RCC 7860 (cell line): ENCODE measurements around the gene SLC17A9.

Source experiments
- DNase-seq: peaks from one replicate; pipeline ENCODE4 v3.0.0-alpha.2; 2015; ENCODE audit warnings: low spot score
- FAIRE-seq: peaks from 2 replicates; lab custom pipeline; 2012; peaks lifted over from hg19 to GRCh38; lab: Jason Lieb, UNC

The SLC17A9 gene

DNA sequence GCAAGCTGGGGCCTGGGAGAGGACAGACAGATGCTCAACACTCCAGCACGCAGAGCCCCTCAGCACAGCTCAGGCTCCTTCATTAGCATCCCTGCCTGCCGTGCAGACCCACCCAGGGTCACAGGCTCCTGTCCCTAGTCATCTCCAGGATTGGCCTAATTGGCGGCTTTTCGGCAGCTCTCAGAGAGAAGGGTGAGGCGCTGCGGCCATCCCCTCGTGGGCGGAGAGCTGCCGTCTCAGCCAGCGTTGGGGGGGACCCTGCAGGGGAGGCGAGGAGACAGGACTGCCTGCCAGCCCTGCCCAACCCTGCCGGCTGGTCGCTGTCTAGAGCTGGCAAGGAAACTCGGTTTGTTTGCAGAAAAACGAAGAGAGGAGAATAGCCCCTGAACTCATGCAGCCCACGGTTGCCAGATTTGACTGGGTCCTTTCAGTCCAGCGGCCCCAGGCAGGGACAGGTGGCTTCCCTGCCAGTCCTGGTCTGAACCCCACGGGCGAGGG is 27.4 kb downstream of the SLC17A9 start:
- no peak for FAIRE-seq
- no peak for DNase-seq

GRCh38 chr20:62980380-62980960 is 28.0 kb downstream of the SLC17A9 start:
- DNase-seq (no peak), FAIRE-seq (no peak)

GRCh38 chr20:62980970-62981369 is 28.5 kb downstream of the SLC17A9 start:
- FAIRE-seq (no peak), DNase-seq (no peak)

DNA sequence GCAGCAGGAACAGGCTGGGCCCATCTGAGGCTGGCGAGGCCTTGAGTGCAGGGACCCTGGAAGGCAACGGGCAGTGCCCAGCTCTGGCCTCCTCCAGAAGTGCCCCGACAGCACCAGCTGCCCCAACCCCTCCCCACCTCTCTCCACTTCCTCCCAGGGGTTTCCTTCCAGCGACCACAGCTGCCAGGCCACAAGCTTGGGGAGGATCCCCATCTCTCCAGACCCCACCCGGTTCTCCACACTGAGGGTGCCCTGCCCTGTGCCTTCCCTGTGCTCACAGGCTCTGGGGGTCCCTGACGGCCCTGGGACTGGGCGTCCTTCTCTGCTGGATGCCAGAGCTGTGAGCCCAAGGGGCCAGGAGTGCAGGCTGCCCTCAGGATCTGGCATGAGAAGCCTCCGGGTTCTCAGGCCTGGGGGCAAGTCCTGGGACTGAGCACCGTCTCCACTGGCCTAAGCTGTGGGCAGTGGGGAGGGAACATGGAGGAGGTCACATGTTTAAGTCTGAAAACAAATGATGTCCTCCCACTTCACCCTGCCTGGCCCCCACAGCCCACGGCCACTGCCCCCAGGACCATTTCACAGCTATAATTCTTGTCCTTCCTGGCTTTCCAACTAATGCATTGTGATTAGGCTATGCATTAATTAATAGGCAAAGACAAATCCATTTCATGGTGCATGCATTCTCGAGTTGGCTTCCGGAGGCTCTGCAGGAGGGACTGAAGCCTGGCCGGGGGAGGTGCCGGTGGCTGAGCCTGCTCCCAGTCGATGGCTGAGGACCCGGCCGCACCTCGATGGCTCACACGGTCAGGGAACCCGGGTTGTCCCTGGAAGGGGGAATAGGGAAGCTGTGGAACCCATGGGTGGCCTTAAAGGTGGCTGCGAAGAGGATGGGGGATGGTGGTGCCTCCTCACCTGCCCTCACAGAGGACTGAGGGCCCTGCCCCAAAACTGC is 29.9 kb downstream of the SLC17A9 start:
- DNase-seq = no peak
- no peak for FAIRE-seq

- FAIRE-seq (no peak), DNase-seq (no peak)
These were observed 30.7 kb downstream of the SLC17A9 start for GRCh38 chr20:62983210-62983609.

GRCh38 chr20:62984666-62985443 is 32.3 kb downstream of the SLC17A9 start:
- DNase-seq (no peak), FAIRE-seq (no peak)

- FAIRE-seq (no peak), DNase-seq (no peak)
These were observed 32.9 kb downstream of the SLC17A9 start for GRCh38 chr20:62985444-62985778.

GRCh38 chr20:62986257-62986800 is 33.8 kb downstream of the SLC17A9 start:
- no peak for FAIRE-seq

DNA sequence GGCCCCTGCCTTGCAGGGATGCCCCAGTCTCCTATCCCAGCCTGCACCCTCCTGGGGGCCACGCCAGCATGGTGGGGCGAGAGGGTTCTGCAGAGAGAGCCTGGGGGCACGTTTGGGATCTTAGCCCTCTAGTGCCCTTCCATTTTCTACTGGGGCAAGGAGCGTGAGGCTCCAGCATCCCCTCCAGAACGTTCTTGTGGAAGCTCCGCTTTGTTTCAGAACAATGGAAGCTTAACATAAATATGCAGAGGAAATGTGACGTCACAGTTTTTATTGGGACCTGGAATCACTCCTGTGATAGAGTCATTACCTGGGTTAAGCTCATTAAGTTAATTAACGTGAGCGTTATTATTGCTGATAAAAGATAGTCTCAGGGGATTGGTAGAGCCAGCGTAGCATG is 34.6 kb downstream of the SLC17A9 start:
- FAIRE-seq (no peak), DNase-seq (no peak)

More at GRCh38 chr20:62986257-62986800, 33.8 kb downstream of the SLC17A9 start:
- DNase-seq = no peak

DNA sequence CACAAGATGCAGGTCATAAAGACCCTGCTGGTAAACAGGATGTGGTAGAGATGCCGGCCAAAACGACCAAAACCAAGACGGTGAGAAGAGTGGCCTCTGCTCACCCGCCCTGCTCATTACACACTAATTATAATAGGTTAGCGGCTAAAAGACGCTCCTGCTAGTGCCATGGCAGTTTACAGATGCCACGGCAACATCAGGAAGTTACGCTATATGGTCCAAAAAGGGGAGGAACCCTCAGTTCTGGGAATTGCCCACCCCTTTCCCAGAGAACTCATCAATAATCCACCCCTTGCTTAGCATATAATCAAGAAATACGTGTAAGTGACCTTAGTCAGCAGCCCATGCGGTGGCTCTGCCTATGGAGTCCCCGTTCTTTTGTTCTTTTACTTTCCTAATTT is 36.7 kb downstream of the SLC17A9 start:
- FAIRE-seq (no peak), DNase-seq (no peak)

DNA sequence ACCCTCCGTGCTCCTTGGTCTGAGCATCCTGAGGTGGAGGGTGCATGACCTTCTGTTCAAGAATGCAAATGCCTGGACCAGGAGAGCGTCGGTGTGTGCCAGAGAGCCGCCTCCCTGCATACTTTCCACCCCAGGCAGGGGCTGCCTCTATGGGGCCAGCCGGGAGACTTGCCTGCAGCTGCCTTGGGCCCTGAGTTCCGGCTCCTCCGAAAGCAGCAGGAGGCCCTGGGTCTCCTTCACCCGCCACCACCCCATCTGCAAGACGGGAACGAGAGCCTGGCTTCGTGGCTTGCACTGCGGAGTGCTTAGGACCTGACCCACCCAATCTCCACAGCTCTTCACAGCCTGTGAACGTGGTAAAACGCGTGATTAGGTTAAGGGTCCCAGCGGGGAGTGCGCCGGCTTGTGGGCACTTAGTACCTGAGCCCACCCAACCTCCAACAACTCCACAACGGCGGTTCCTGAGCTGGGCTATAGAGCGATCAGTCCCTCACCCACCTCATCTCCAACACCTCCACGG is 37.9 kb downstream of the SLC17A9 start:
- DNase-seq = no peak
- FAIRE-seq = no peak

GRCh38 chr20:62991196-62991807 is 38.8 kb downstream of the SLC17A9 start:
- DNase-seq (no peak), FAIRE-seq (no peak)

DNA sequence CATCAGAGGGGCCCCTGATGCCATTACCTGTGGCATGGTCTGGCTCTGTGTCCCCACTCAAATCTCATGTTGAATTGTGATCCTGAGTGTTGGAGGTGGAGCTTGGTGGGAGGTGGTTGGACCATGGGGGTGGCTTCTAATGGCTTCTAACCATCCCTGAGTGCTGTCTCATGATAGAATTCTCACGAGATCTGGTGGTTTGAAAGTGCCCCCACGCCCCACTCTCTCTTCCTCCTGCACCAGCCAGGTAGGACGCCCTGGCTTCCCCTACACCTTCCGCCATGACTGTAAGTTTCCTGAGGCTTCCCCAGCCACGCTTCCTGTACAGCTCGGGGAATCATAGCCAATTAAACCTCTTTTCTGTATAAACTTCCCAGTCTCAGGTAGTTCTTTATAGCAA is 39.4 kb downstream of the SLC17A9 start:
- DNase-seq (no peak), FAIRE-seq (no peak)

- FAIRE-seq (no peak), DNase-seq (no peak)
These were observed 41.5 kb downstream of the SLC17A9 start for GRCh38 chr20:62993856-62994494.

DNA sequence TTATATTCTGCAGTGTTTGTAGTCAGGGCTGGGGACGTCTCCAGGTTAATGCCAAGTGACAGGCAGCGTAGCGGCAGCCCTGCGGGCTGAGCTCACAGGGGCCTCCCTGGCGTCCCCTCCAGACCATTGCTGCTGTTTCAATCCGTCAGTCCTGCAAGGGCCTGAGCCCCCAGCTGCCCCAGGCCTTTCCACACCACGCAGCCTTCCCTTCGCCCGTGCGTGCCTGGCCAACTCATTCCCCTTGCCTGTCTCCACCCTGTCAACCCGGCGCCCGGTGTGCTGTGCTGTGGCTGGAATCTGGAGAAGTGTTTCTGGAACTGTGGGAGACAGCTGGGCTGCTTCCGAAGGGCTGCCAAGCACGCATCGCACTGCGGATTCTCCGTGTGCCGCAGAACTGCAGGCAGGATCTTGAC is 42.4 kb downstream of the SLC17A9 start:
- no peak for DNase-seq
- FAIRE-seq = no peak

DNA sequence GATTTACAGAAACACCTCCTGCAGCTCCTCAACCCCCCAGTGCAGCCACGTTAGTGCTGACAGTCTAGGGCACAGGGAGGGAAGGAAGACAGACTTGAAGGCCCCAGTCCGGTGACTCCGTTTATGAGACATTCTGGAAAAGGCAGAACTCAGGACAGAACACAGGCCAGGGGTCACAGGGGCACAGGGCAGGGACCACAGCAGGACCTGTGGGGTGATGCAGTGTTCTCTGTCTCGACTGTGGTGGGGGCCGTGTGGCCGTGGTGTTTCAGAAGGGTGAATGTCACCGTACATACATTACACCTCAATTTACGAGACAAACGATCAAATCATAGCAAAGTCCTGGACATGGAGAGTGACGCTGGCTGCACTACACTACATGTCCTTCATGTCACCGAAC is 43.0 kb downstream of the SLC17A9 start:
- no peak for DNase-seq
- no peak for FAIRE-seq

DNA sequence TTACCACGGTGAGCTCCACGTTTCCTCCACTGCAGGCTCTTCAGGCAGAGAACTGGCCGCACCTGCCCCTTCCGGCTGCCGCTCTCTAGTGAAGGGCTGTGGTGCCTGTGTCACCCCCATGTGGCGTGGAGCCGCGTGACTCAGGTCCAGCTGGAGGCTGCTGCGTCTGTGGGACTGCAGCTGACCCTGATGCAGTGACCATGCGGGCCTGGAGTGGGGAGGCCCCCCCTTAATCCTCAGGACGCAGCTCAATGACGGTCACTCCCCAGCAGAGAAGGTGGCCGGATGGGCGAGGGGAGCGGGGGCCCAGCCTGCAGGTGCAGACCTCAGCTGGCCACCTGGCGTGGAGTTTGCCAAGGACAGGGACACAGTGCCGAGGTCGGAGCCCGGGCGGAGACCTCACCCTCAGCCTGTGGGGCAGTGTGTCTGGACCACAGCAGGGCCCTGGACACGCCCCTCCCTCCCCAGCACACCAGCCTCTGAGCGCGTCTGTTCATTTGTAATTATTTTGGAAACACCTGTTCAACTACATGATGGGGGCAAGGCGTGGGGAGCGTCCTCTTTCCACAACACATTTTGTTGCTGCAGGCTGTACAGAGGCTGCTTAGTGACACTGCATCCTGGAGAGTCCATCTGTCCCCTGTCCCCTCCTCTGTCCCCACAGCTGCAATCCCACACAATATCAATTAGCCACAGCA is 43.5 kb downstream of the SLC17A9 start:
- FAIRE-seq (no peak), DNase-seq (no peak)

- no peak for DNase-seq
- FAIRE-seq = no peak
These were observed 44.1 kb downstream of the SLC17A9 start for GRCh38 chr20:62996596-62996982.

DNA sequence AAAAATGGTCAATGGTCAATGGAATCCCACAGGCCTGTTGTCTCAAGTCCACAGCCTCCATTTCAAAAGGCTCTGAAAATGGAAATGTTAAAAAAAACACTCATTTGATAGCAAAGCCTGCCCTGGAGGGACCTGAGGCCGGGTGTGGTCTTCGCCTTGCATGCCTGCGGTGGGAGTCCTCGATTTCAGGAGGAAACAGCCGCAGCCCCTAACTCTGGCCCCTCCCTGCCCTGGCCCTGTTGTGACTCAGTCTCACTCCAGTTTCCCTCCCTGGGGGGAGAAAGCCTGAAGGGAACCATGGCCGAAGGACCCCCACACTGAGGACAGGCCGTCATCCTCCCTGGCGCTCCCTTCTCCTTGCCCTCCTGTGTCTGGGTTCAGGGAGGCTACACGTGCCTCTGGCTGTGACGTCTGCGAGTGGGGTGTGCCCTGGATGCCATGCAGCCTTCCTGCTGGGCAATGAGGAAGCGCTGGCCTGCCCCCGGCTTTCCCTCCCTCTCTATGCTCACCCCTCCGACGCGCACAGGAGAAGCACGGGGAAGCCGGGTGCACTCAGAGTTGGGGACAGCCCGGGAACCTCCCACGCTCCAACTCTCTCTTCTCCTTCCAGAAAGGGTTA is 45.0 kb downstream of the SLC17A9 start:
- FAIRE-seq (no peak), DNase-seq (no peak)
